CD1c-positive myeloid dendritic cell (primary cell): ENCODE measurements around the gene C19orf25.

ENCODE experiments used
- DNase-seq: peaks from one replicate; pipeline ENCODE4 v3.0.0-alpha.2; 2016; ENCODE audit errors: extremely low spot score

The C19orf25 gene

GRCh38 chr19:1466461-1467214 is 12.4 kb downstream of the C19orf25 start:
- no peak for DNase-seq

GRCh38 chr19:1466018-1466460 is 13.0 kb downstream of the C19orf25 start:
- DNase-seq = no peak

GRCh38 chr19:1465191-1466016 is 13.6 kb downstream of the C19orf25 start:
- peak; percentile 51 for DNase-seq

- DNase-seq = no peak
Observed at GRCh38 chr19:1461862-1462261, 17.2 kb downstream of the C19orf25 start.

GRCh38 chr19:1460033-1460995 is 18.7 kb downstream of the C19orf25 start:
- DNase-seq = no peak

GRCh38 chr19:1459479-1459878 is 19.5 kb downstream of the C19orf25 start:
- DNase-seq = peak; percentile 72

GRCh38 chr19:1457892-1458291 is 21.1 kb downstream of the C19orf25 start:
- no peak for DNase-seq

GRCh38 chr19:1457031-1457739 is 21.8 kb downstream of the C19orf25 start:
- no peak for DNase-seq

GRCh38 chr19:1456121-1456900 is 22.7 kb downstream of the C19orf25 start:
- DNase-seq = no peak

- DNase-seq = peak; percentile 70
Observed at GRCh38 chr19:1455336-1456120, 23.5 kb downstream of the C19orf25 start.

- peak; percentile 24 for DNase-seq
Observed at GRCh38 chr19:1455002-1455335, 24.0 kb downstream of the C19orf25 start.

GRCh38 chr19:1453525-1454364 is 25.3 kb downstream of the C19orf25 start:
- DNase-seq = peak; percentile 66

- DNase-seq = no peak
Observed at GRCh38 chr19:1452802-1453524, 26.1 kb downstream of the C19orf25 start.

- no peak for DNase-seq
Observed at GRCh38 chr19:1451916-1452801, 26.9 kb downstream of the C19orf25 start.

- DNase-seq = no peak
Observed at GRCh38 chr19:1450735-1451731, 28.0 kb downstream of the C19orf25 start.
